K562 (cell line): ENCODE measurements around the gene ETHE1. TPM values are rescaled to one million over a fixed set of nuclear protein-coding genes. Genes with fewer than 3 reads are reported as not detected.

Experiments used
- ATAC-seq: fragments of 200-7000 bp; cut with Tn5 transposase; 3 replicates; pipeline ENCODE4 v1.9.1; 2020; ENCODE audit warnings: moderate library complexity
- BruUV-seq: library from RNA; stranded (reverse); fragments of 400-500 nt; replicated peaks from 2 replicates; lab custom pipeline; 2021; lab: Mats Ljungman, UMichigan
- CTCF ChIA-PET: fragments of 300-600 bp; formaldehyde crosslinking; extraction: SDS; loops from one replicate; lab custom pipeline; 2021; ENCODE audit warnings: low intra/inter-chr PET ratio; lab: Yijun Ruan, JAX
- POLR2A ChIA-PET: fragments of 300-600, 350-650 bp; sonication (Branson Sonifier 250); formaldehyde crosslinking; extraction: SDS; loops from one replicate; lab custom pipeline; 2021; ENCODE audit warnings: antibody characterized with exemption, inconsistent platforms; lab: Yijun Ruan, JAX
- DNase-seq, 4 experiments: peaks; one replicate each; pipeline versions ENCODE4 v3.0.0 to v3.0.0-alpha.2; 2011 to 2018; ENCODE audit warnings: low spot score in 3 of 4, mixed read lengths in 3 of 4; ENCODE audit errors: extremely low read depth in 1 of 4
- FAIRE-seq: peaks from 2 replicates; lab custom pipeline; 2011; peaks lifted over from hg19 to GRCh38; lab: Jason Lieb, UNC
- H2AFZ ChIP-seq: 2 replicates; pipeline ENCODE4 v1.6.0; 2011; ENCODE audit warnings: low read depth, low read length, control low read depth, inconsistent platforms
- H3K27ac ChIP-seq: fragments of 200-600 bp; 3 replicates; pipeline ENCODE4 v1.8.0; 2011; ENCODE audit warnings: low read depth, mild to moderate bottlenecking, control low read depth, inconsistent platforms, low read length, moderate library complexity, mixed read lengths; ENCODE audit errors: extremely low read depth
- H3K27me3 ChIP-seq, 2 experiments: fragments of 300-600 bp in 1 of 2; 2 replicates in 1 of 2; 3 replicates in 1 of 2; pipeline versions ENCODE4 v1.6.0 to v1.8.0; 2011; ENCODE audit warnings: inconsistent platforms in 2 of 2, low read length in 2 of 2, mild to moderate bottlenecking in 1 of 2, mixed read lengths in 1 of 2, moderate library complexity in 1 of 2; ENCODE audit not compliant: control insufficient read depth in 2 of 2, insufficient read depth in 2 of 2
- H3K36me3 ChIP-seq: fragments of 300-600 bp; 3 replicates; pipeline ENCODE4 v1.8.0; 2011; ENCODE audit warnings: mild to moderate bottlenecking, low read length, inconsistent platforms; ENCODE audit not compliant: control insufficient read depth, insufficient read depth
- H3K4me1 ChIP-seq, 2 experiments: fragments of 200-600 bp in 1 of 2; replicated peaks in 1 of 2; 2 replicates in 1 of 2; 3 replicates in 1 of 2; pipeline versions ENCODE4 v1.5.1 to v1.8.0; 2011; ENCODE audit warnings: inconsistent platforms in 2 of 2, low read length in 2 of 2, mild to moderate bottlenecking in 1 of 2, mixed read lengths in 1 of 2, moderate library complexity in 1 of 2; ENCODE audit not compliant: control insufficient read depth in 2 of 2, insufficient read depth in 2 of 2
- H3K4me2 ChIP-seq: 2 replicates; pipeline ENCODE4 v1.6.1; 2011; ENCODE audit warnings: low read length, control low read depth, inconsistent platforms, mixed read lengths; ENCODE audit not compliant: insufficient read depth
- H3K4me3 ChIP-seq: fragments of 200-600 bp; sonication (generic), shearing (Covaris generic); 2 replicates; pipeline ENCODE4 v1.5.1; 2016; ENCODE audit warnings: control low read depth, inconsistent platforms
- H3K79me2 ChIP-seq: fragments of 200-600 bp; 3 replicates; pipeline ENCODE4 v1.8.0; 2011; ENCODE audit warnings: low read length, inconsistent platforms; ENCODE audit not compliant: control insufficient read depth, insufficient read depth
- H3K9ac ChIP-seq, 2 experiments: 2 replicates each; pipeline versions ENCODE4 v1.6.0 to v1.6.1; 2011; ENCODE audit warnings: low read depth in 2 of 2, low read length in 2 of 2, control low read depth in 1 of 2, inconsistent platforms in 1 of 2, mild to moderate bottlenecking in 1 of 2, mixed read lengths in 1 of 2; ENCODE audit not compliant: insufficient read depth in 1 of 2
- H3K9me1 ChIP-seq: one replicate; pipeline ENCODE4 v1.6.0; 2011; ENCODE audit warnings: inconsistent platforms, mild to moderate bottlenecking, low read length, moderate library complexity; ENCODE audit not compliant: control insufficient read depth, insufficient read depth
- H3K9me3 ChIP-seq: replicated peaks from 2 replicates; pipeline ENCODE4 v1.5.1; 2011; ENCODE audit warnings: low read depth, low read length, inconsistent platforms; ENCODE audit not compliant: control insufficient read depth, insufficient read depth
- H4K20me1 ChIP-seq: replicated peaks from 2 replicates; pipeline ENCODE4 v1.6.1; 2011; ENCODE audit warnings: low read length, inconsistent platforms, mixed read lengths; ENCODE audit not compliant: control insufficient read depth, insufficient read depth
- DNMT1 ChIP-seq: fragments of 450-650 bp; IDR thresholded peaks from 2 replicates; pipeline ENCODE4 v1.6.1; 2016; ENCODE audit warnings: antibody characterized with exemption, mild to moderate bottlenecking
- EZH2 ChIP-seq: IDR thresholded peaks from 2 replicates; pipeline ENCODE4 v1.6.1; 2012; ENCODE audit warnings: low read depth, mild to moderate bottlenecking, inconsistent platforms, low read length, borderline replicate concordance
- FOXJ3 ChIP-seq: sonication (generic); formaldehyde crosslinking; IDR thresholded peaks from 2 replicates; pipeline ENCODE4 v1.4.0; 2020; ENCODE audit warnings: mild to moderate bottlenecking, missing genetic modification reagents
- NCOR1 ChIP-seq: fragments of 450-650 bp; IDR thresholded peaks from 2 replicates; pipeline ENCODE4 v1.6.1; 2016; ENCODE audit warnings: mild to moderate bottlenecking, moderate library complexity
- RCOR1 ChIP-seq, 2 experiments: IDR thresholded peaks; 2 replicates each; pipeline ENCODE4 v1.6.1; 2012; ENCODE audit warnings: low read depth in 2 of 2, low read length in 2 of 2, borderline replicate concordance in 1 of 2, improper control_type of control experiment in 1 of 2
- WGBS: fragments of 100-300 bp; shearing (Covaris generic); methylation state at CpG from one replicate; pipeline ENCODE4 v1.1.6; 2016; ENCODE audit warnings: low coverage, mixed read lengths; ENCODE audit not compliant: insufficient coverage; ENCODE audit errors: missing lambda C conversion rate; 5-methylcytosine and 5-hydroxymethylcytosine counted together
- in situ Hi-C: fragments of 300-500 bp; cut with MboI; formaldehyde crosslinking; loops from 4 replicates; pipeline ENCODE4 v1.15.0; 2018; ENCODE audit warnings: inconsistent platforms, mixed read lengths
- intact Hi-C: fragments of 100-400 bp; cut with micrococcal nuclease; formaldehyde crosslinking; loops from 2 replicates; pipeline ENCODE4 v1.14.2; 2022
- polyA plus RNA-seq, 8 experiments: library from polyadenylated mRNA; depleted of rRNA in 4 of 8; stranded (reverse) in 5 of 8; unstranded in 3 of 8; fragments of >200 nt; fragmentation: Nextera tagmentation in 2 of 8; fragmentation: Illumina TruSeq in 1 of 8; extraction: Ambion mirVana in 2 of 8; extraction: Trizol in 1 of 8; gene quantifications; 2 replicates each; pipeline versions ENCODE4 v1.2.1 to v1.2.3, GENCODE V29; 2011 to 2014; ENCODE audit warnings: inconsistent platforms in 1 of 8, missing spikeins in 1 of 8
- total RNA-seq, 7 experiments: library from RNA; depleted of rRNA in 6 of 7; stranded (reverse); fragments of >200 nt in 6 of 7; fragmentation: Illumina TruSeq in 2 of 7; extraction: Trizol in 2 of 7; gene quantifications; 2 replicates each; pipeline versions ENCODE4 v1.2.1 to v1.2.3, GENCODE V29; 2011 to 2021; ENCODE audit warnings: low replicate concordance in 1 of 7
- TF ChIP-seq, protein P1 (sequence below), 2 experiments: fragments of 450-650 bp in 1 of 2; sonication (generic) in 1 of 2; formaldehyde crosslinking in 1 of 2; IDR thresholded peaks in 1 of 2; conservative IDR thresholded peaks in 1 of 2; 2 replicates each; pipeline versions ENCODE4 v1.6.1 to v1.8.1; 2016 to 2023; ENCODE audit warnings: mild to moderate bottlenecking in 2 of 2, moderate library complexity in 2 of 2, inconsistent platforms in 1 of 2, missing genetic modification reagents in 1 of 2
- TF ChIP-seq, protein P2 (sequence below): fragments of 450-650 bp; IDR thresholded peaks from 2 replicates; pipeline ENCODE4 v1.6.1; 2016; ENCODE audit warnings: mild to moderate bottlenecking, moderate library complexity

ETHE1 gene
- total and polyA plus RNA-seq, 9 of the 15 experiments (the other 6 are each of a cell fraction or from before 2014, with no cell fraction given), result 2.9 to 21.0 (median 10.2) TPM

DNA sequence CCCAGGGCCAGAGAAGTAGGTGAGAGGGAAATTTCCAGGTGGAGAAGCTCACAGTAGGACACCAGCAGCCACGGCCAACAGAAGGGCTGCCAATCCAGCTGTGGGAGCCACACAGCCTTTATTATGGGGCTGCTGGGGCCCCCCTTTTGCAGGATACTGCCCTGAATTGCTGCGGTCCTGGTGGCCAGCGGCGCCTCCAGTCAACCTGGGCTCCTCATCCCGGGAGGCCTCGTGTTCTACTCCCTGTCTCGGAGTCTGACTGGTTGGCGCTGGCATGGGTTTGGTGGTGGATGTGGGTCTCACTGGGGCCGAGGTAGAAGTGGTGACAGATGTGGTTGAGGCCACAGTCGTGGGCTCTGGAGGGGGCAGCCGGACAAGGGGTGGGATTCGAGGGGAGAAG, 65.7 kb downstream of the ETHE1 start:
- H3K79me2 ChIP-seq, result no peaks in the 10 kb centered on the region
- H3K9me3 ChIP-seq, result no peaks in the 10 kb centered on the region
- 18% methylated on average over 12 of the region's 12 CpGs for WGBS
- no peaks in the 10 kb centered on the region for H3K9me1 ChIP-seq
- H2AFZ ChIP-seq, result no peak overlapping the region
- no peak overlapping the region; a peak in 1 of 4 replicates for H3K9ac ChIP-seq
- ChIA-PET POLR2A (interaction anchor here (0.9 to 1.0 kb wide), 2 partner anchors 13 to 212 kb away, joined by 3 to 8 read pairs; no protein-coding TSS in a partner anchor), CTCF (no interaction called here)
- H3K4me1 ChIP-seq, result peaks cover 14 to 34% of the 10 kb centered on the region in 2 experiments; a peak in 4 of 5 replicates
- intact Hi-C loops (loop anchor here (5.0 kb wide), 1 partner anchor 41 kb away; the partner anchor contains the start of gene PHLDB3), in situ Hi-C loops (no loop called here)
- peaks cover 17 to 18% of the 10 kb centered on the region in 2 experiments; a peak in 4 of 5 replicates for H3K27me3 ChIP-seq
- no peak overlapping the region for H3K27ac ChIP-seq
- H3K36me3 ChIP-seq, result no peaks in the 10 kb centered on the region
- DNase-seq (no peak), ATAC-seq (no peak), FAIRE-seq (no peak)
- H4K20me1 ChIP-seq, result no peaks in the 10 kb centered on the region
- H3K4me3 ChIP-seq, result no peak overlapping the region
- BruUV-seq, result no TSS peak
- H3K4me2 ChIP-seq, result no peak overlapping the region
- TF ChIP-seq, protein P1, sequence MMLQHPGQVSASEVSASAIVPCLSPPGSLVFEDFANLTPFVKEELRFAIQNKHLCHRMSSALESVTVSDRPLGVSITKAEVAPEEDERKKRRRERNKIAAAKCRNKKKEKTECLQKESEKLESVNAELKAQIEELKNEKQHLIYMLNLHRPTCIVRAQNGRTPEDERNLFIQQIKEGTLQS (IDR thresholded peaks at IDR 0.05), result no peak
- TF ChIP-seq, protein P1 (CRISPR knock-in tag; conservative IDR thresholded peaks at IDR 0.05), result no peak
- no peak for TF ChIP-seq RCOR1 (IDR thresholded peaks at IDR 0.05; ENCODE audit: borderline replicate concordance in 1 of 2, low read depth in 2 of 2, low read length in 2 of 2)
- no peak for TF ChIP-seq FOXJ3 (CRISPR knock-in tag)
- TF ChIP-seq, protein P2, sequence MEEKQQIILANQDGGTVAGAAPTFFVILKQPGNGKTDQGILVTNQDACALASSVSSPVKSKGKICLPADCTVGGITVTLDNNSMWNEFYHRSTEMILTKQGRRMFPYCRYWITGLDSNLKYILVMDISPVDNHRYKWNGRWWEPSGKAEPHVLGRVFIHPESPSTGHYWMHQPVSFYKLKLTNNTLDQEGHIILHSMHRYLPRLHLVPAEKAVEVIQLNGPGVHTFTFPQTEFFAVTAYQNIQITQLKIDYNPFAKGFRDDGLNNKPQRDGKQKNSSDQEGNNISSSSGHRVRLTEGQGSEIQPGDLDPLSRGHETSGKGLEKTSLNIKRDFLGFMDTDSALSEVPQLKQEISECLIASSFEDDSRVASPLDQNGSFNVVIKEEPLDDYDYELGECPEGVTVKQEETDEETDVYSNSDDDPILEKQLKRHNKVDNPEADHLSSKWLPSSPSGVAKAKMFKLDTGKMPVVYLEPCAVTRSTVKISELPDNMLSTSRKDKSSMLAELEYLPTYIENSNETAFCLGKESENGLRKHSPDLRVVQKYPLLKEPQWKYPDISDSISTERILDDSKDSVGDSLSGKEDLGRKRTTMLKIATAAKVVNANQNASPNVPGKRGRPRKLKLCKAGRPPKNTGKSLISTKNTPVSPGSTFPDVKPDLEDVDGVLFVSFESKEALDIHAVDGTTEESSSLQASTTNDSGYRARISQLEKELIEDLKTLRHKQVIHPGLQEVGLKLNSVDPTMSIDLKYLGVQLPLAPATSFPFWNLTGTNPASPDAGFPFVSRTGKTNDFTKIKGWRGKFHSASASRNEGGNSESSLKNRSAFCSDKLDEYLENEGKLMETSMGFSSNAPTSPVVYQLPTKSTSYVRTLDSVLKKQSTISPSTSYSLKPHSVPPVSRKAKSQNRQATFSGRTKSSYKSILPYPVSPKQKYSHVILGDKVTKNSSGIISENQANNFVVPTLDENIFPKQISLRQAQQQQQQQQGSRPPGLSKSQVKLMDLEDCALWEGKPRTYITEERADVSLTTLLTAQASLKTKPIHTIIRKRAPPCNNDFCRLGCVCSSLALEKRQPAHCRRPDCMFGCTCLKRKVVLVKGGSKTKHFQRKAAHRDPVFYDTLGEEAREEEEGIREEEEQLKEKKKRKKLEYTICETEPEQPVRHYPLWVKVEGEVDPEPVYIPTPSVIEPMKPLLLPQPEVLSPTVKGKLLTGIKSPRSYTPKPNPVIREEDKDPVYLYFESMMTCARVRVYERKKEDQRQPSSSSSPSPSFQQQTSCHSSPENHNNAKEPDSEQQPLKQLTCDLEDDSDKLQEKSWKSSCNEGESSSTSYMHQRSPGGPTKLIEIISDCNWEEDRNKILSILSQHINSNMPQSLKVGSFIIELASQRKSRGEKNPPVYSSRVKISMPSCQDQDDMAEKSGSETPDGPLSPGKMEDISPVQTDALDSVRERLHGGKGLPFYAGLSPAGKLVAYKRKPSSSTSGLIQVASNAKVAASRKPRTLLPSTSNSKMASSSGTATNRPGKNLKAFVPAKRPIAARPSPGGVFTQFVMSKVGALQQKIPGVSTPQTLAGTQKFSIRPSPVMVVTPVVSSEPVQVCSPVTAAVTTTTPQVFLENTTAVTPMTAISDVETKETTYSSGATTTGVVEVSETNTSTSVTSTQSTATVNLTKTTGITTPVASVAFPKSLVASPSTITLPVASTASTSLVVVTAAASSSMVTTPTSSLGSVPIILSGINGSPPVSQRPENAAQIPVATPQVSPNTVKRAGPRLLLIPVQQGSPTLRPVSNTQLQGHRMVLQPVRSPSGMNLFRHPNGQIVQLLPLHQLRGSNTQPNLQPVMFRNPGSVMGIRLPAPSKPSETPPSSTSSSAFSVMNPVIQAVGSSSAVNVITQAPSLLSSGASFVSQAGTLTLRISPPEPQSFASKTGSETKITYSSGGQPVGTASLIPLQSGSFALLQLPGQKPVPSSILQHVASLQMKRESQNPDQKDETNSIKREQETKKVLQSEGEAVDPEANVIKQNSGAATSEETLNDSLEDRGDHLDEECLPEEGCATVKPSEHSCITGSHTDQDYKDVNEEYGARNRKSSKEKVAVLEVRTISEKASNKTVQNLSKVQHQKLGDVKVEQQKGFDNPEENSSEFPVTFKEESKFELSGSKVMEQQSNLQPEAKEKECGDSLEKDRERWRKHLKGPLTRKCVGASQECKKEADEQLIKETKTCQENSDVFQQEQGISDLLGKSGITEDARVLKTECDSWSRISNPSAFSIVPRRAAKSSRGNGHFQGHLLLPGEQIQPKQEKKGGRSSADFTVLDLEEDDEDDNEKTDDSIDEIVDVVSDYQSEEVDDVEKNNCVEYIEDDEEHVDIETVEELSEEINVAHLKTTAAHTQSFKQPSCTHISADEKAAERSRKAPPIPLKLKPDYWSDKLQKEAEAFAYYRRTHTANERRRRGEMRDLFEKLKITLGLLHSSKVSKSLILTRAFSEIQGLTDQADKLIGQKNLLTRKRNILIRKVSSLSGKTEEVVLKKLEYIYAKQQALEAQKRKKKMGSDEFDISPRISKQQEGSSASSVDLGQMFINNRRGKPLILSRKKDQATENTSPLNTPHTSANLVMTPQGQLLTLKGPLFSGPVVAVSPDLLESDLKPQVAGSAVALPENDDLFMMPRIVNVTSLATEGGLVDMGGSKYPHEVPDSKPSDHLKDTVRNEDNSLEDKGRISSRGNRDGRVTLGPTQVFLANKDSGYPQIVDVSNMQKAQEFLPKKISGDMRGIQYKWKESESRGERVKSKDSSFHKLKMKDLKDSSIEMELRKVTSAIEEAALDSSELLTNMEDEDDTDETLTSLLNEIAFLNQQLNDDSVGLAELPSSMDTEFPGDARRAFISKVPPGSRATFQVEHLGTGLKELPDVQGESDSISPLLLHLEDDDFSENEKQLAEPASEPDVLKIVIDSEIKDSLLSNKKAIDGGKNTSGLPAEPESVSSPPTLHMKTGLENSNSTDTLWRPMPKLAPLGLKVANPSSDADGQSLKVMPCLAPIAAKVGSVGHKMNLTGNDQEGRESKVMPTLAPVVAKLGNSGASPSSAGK, result no peak
- TF ChIP-seq DNMT1, result no peak
- no peak for TF ChIP-seq NCOR1
- TF ChIP-seq EZH2, result no peak
